Activated naive CD4-positive, alpha-beta T cell treated with anti-CD3 and anti-CD28 coated beads, Interleukin-2, amount 50 U/mL, for 24 hours (primary cell): ENCODE data around the gene TCEANC2.
"Not testable (repeated sequence)": the region's sequence is repeated elsewhere in the genome, so short reads cannot be mapped to it uniquely, and the experiment has no call there.

ENCODE experiments used
- H3K27ac Mint-ChIP-seq: one replicate; pipeline ENCODE4 v1.8.0; 2021; ENCODE audit warnings: mild to moderate bottlenecking, mixed read lengths
- H3K27me3 Mint-ChIP-seq: one replicate; pipeline ENCODE4 v1.8.0; 2021; ENCODE audit warnings: mixed read lengths
- H3K36me3 Mint-ChIP-seq: one replicate; pipeline ENCODE4 v1.8.0; 2021; ENCODE audit warnings: mixed read lengths
- H3K4me1 Mint-ChIP-seq: one replicate; pipeline ENCODE4 v1.8.0; 2021; ENCODE audit warnings: mixed read lengths
- H3K4me3 Mint-ChIP-seq: one replicate; pipeline ENCODE4 v1.8.0; 2021; ENCODE audit warnings: mild to moderate bottlenecking, mixed read lengths
- H3K9me3 Mint-ChIP-seq: one replicate; pipeline ENCODE4 v1.8.0; 2021; ENCODE audit warnings: mixed read lengths

The TCEANC2 gene

DNA sequence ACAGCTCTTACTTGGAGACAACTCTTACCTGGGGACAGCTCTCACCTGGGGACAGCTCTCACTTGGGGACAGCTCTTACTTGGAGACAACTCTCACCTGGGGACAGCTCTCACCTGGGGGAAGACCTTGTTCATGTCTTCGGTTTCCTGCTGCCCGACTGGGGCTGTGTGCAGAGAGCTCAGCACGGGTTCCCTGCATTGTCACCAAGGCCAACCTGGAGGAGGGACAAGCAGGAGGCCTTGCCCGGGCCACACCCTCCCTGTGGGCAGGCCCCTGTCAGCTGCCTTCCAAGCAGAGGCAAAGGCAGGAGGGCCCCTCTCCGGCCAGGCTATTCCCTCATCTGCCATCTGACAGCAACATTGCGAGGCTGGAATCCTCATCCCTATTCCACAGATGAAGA lies 35.4 kb upstream of the TCEANC2 start, which contains the start of gene LDLRAD1:
LDLRAD1 (minus strand) TSS at position 208 of the 400 bp plus-strand sequence; CDS start at position 134, 74 bp downstream.
- Mint-ChIP-seq H3K36me3 (no peaks in the 10 kb centered on the region), H3K27ac (peak within 1 kb of the TSS; percentile 30), H3K4me3 (no peak within 1 kb of the TSS), H3K27me3 (no peaks in the 10 kb centered on the region), H3K4me1 (no peaks in the 10 kb centered on the region), H3K9me3 (no peaks in the 10 kb centered on the region)

- no peak overlapping the region for H3K4me3 Mint-ChIP-seq
- H3K27ac Mint-ChIP-seq, result no peak overlapping the region
- H3K27me3 Mint-ChIP-seq, result no peaks in the 10 kb centered on the region
- no peaks in the 10 kb centered on the region for H3K36me3 Mint-ChIP-seq
- no peaks in the 10 kb centered on the region for H3K9me3 Mint-ChIP-seq
- H3K4me1 Mint-ChIP-seq, result no peaks in the 10 kb centered on the region
Measured at GRCh38 chr1:54018635-54019034, 34.8 kb upstream of the TCEANC2 start.

- H3K27me3 Mint-ChIP-seq, H3K9me3 Mint-ChIP-seq, H3K27ac Mint-ChIP-seq, H3K36me3 Mint-ChIP-seq, H3K4me1 Mint-ChIP-seq, H3K4me3 Mint-ChIP-seq: not testable (repeated sequence)
Measured at GRCh38 chr1:54019562-54020176, 33.7 kb upstream of the TCEANC2 start.

DNA sequence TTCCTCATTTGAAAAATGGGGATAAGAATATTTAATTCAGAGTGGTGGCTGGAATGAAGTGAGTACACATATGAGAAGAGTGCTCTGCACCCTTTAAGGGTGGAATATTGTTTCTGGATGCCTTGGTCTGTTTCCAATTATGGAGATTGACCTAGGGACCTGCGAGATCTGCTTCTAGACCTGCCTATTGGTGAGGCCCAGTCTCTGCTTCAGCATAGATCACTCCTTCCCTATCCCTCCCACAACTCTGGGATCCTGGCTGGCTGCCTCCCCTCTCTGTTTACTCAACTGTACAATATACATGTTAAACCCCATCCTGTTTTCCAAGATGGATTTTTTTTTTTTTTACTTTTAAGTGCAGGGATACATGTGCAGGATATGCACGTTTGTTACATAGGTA lies 29.1 kb upstream of the TCEANC2 start:
- Mint-ChIP-seq H3K36me3 (no peaks in the 10 kb centered on the region), H3K9me3 (no peaks in the 10 kb centered on the region), H3K4me1 (no peaks in the 10 kb centered on the region), H3K27ac (no peak overlapping the region), H3K27me3 (no peaks in the 10 kb centered on the region), H3K4me3 (no peak overlapping the region)

DNA sequence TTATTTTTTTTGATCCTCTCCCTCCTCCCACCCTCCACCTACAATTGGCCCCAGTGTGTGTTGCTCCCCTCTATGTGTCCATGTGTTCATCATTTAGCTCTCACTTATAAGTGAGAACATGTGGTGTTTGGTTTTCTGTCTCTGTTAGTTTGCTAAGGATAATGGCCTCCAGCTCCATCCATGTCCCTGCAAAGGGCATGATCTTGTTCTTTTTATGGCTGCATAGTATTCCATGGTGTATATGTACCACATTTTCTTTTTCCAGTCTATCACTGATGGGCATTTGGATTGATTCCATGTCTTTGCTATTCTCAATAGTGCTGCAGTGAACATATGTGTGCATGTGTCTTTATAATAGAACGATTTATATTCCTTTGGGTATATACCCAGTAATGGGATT lies 28.6 kb upstream of the TCEANC2 start:
- not testable (repeated sequence) for H3K36me3 Mint-ChIP-seq, H3K27me3 Mint-ChIP-seq, H3K9me3 Mint-ChIP-seq, H3K27ac Mint-ChIP-seq, H3K4me1 Mint-ChIP-seq, H3K4me3 Mint-ChIP-seq

- H3K4me3 Mint-ChIP-seq, result no peak overlapping the region
- H3K9me3 Mint-ChIP-seq, result no peaks in the 10 kb centered on the region
- peaks cover 2% of the 10 kb centered on the region for H3K36me3 Mint-ChIP-seq
- no peaks in the 10 kb centered on the region for H3K27me3 Mint-ChIP-seq
- H3K4me1 Mint-ChIP-seq, result no peaks in the 10 kb centered on the region
- H3K27ac Mint-ChIP-seq, result no peak overlapping the region
Measured at GRCh38 chr1:54027848-54028247, 25.6 kb upstream of the TCEANC2 start.

GRCh38 chr1:54028306-54029251 lies 24.8 kb upstream of the TCEANC2 start:
- H3K27ac Mint-ChIP-seq, result no peak overlapping the region
- no peaks in the 10 kb centered on the region for H3K9me3 Mint-ChIP-seq
- no peak overlapping the region for H3K4me3 Mint-ChIP-seq
- peaks cover 2% of the 10 kb centered on the region for H3K36me3 Mint-ChIP-seq
- H3K27me3 Mint-ChIP-seq, result no peaks in the 10 kb centered on the region
- H3K4me1 Mint-ChIP-seq, result no peaks in the 10 kb centered on the region

DNA sequence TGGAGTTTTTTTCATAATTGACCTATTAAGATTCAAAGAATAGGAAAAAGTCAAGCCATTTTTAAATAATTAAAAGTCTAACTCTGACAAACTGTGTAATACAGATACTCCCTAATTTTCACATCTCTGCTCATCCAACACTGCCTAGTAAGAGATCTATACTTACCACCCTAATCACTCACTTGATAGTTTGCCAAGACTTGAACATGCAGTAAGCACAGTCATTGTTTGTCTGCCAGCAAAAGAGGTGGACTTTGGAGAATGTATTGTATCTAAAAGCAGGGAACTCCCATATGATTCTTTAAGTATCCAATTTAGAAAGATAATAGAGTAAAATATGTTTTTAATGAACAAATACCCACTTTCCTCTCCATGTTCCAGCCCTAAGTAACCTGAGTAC lies 15.9 kb upstream of the TCEANC2 start:
- no peaks in the 10 kb centered on the region for H3K27me3 Mint-ChIP-seq
- peaks cover 8% of the 10 kb centered on the region for H3K36me3 Mint-ChIP-seq
- H3K4me3 Mint-ChIP-seq, result no peak overlapping the region
- H3K27ac Mint-ChIP-seq, result peak overlapping the region; percentile 42
- H3K4me1 Mint-ChIP-seq, result no peaks in the 10 kb centered on the region
- no peaks in the 10 kb centered on the region for H3K9me3 Mint-ChIP-seq

- Mint-ChIP-seq H3K36me3 (peaks cover 6% of the 10 kb centered on the region), H3K4me3 (no peak overlapping the region), H3K4me1 (peaks cover 19% of the 10 kb centered on the region), H3K27ac (peak overlapping the region; percentile 68), H3K9me3 (no peaks in the 10 kb centered on the region), H3K27me3 (no peaks in the 10 kb centered on the region)
Measured at GRCh38 chr1:54041806-54042205, 11.6 kb upstream of the TCEANC2 start.

DNA sequence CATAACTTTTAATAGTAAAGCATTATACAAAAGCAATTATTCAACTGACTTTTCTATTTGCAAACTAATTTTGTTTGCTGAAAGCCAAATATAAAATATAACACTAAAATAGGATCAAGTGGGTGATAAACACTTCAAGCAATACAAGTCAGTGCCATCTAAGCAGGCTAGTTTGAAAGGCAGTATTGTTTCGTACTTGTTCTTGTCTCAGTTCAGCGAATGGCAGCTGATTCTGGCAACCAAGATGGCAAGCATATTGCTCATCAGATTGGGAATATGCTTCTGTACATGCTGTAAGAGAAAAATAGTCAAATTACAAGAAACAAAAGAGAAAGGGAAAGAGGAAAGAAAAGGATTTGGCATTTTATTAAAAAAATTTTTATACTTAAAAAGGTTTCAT lies 7.9 kb upstream of the TCEANC2 start:
- H3K4me3 Mint-ChIP-seq, result no peak overlapping the region
- peaks cover 6% of the 10 kb centered on the region for H3K36me3 Mint-ChIP-seq
- no peaks in the 10 kb centered on the region for H3K9me3 Mint-ChIP-seq
- peaks cover 45% of the 10 kb centered on the region for H3K4me1 Mint-ChIP-seq
- no peaks in the 10 kb centered on the region for H3K27me3 Mint-ChIP-seq
- peak overlapping the region; percentile 88 for H3K27ac Mint-ChIP-seq

DNA sequence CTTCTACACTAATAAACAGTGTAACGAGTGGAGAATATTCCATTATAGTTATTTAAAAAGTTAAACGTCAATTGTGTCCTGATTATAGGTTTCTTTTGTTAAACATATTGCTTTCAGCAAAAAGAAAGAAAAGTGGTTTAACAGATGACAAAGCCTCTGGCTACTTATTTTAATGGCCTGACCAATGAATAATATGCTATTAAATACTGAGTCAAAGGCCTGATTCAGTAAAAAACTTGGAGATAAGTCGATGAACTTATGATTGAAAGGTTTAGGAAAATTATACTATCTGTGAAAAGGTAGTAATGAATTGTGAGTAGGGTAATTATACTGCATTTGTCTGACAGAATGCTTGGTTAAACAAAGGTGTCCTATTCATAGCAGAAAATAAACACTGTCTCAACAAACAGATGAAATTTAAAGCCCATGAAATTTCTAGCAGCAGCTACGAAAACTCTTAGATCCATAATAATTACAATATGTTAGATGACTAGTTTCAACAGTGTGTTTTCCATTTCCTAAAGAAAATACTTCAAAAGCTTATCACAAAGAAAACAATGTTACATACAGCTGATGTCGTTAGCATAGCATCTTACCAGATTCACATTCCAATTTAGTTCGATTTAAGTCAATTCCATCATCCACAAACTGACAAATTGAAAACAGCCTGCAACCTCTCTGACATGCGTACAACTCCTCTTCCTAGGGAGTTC lies 6.6 kb upstream of the TCEANC2 start:
- Mint-ChIP-seq H3K4me1 (peaks cover 45% of the 10 kb centered on the region), H3K4me3 (no peak overlapping the region), H3K36me3 (peaks cover 5% of the 10 kb centered on the region), H3K9me3 (no peaks in the 10 kb centered on the region), H3K27ac (peak overlapping the region; percentile 80), H3K27me3 (no peaks in the 10 kb centered on the region)

- Mint-ChIP-seq H3K27me3 (no peaks in the 10 kb centered on the region), H3K4me3 (no peak overlapping the region), H3K4me1 (peaks cover 45% of the 10 kb centered on the region), H3K36me3 (peaks cover 5% of the 10 kb centered on the region), H3K9me3 (no peaks in the 10 kb centered on the region), H3K27ac (peak overlapping the region; percentile 70)
Measured at GRCh38 chr1:54047384-54048305, 5.8 kb upstream of the TCEANC2 start.

DNA sequence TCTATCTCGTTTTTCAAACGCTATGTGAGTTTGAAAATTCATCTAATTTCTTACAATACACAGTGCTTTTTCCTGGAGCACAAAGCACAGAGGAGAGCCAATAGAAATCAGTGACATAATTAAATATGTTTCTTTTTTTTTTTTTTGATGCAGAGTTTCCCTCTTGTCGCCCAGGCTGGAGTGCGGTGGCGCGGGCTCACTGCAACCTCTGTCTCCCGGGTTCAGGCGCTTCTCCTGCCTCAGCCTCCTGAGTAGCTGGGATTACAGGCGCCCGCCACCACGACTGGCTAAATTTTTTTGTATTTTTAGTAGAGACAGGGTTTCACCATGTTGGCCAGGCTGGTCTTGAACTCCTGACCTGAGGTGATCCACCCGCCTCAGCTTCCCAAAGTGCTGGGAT lies 3.0 kb upstream of the TCEANC2 start:
- H3K36me3 Mint-ChIP-seq, H3K27me3 Mint-ChIP-seq, H3K9me3 Mint-ChIP-seq, H3K27ac Mint-ChIP-seq: not testable (repeated sequence)
- peaks cover 51% of the 10 kb centered on the region for H3K4me1 Mint-ChIP-seq
- peak overlapping the region; percentile 36 for H3K4me3 Mint-ChIP-seq

GRCh38 chr1:54051933-54052430 lies 1.4 kb upstream of the TCEANC2 start:
- Mint-ChIP-seq H3K36me3 (peaks cover 1% of the 10 kb centered on the region), H3K27me3 (no peaks in the 10 kb centered on the region), H3K9me3 (no peaks in the 10 kb centered on the region), H3K4me3 (no peak overlapping the region), H3K4me1 (peaks cover 50% of the 10 kb centered on the region), H3K27ac (no peak overlapping the region)

- H3K27ac Mint-ChIP-seq, result no peak overlapping the region
- H3K36me3 Mint-ChIP-seq, result peaks cover 4% of the 10 kb centered on the region
- H3K4me1 Mint-ChIP-seq, result peaks cover 50% of the 10 kb centered on the region
- H3K27me3 Mint-ChIP-seq, result no peaks in the 10 kb centered on the region
- no peaks in the 10 kb centered on the region for H3K9me3 Mint-ChIP-seq
- H3K4me3 Mint-ChIP-seq, result no peak overlapping the region
Measured at GRCh38 chr1:54052431-54052933, 926 bp upstream of the TCEANC2 start.
